CD4-positive, alpha-beta memory T cell (primary cell): Measurements from ENCODE around the gene IRGQ. TPM values are rescaled to one million over a fixed set of nuclear protein-coding genes. Genes with fewer than 3 reads are reported as not detected.

Experiments used
- CTCF ChIA-PET: fragments of 350-600 bp; sonication (Branson Sonifier 250); formaldehyde crosslinking; loops from one replicate; lab custom pipeline; 2021; ENCODE audit warnings: inconsistent platforms; ENCODE audit not compliant: partially characterized antibody; lab: Charles Lee
- POLR2A ChIA-PET: fragments of 350-600 bp; sonication (Branson Sonifier 250); formaldehyde crosslinking; loops from one replicate; lab custom pipeline; 2021; ENCODE audit not compliant: partially characterized antibody; lab: Charles Lee
- DNase-seq, 5 donors: peaks; one replicate each; pipeline versions ENCODE4 v3.0.0 to v3.0.0-alpha.2; 2020 to 2022; ENCODE audit warnings: mixed read lengths in 1 of 5
- H3K27ac ChIP-seq: one replicate; pipeline ENCODE4 v1.7.0; 2013; ENCODE audit warnings: low read depth, low read length
- H3K27me3 ChIP-seq: 2 replicates; pipeline ENCODE4 v1.7.0; 2013; ENCODE audit warnings: mild to moderate bottlenecking, low read length, moderate library complexity; ENCODE audit not compliant: insufficient read depth
- H3K36me3 ChIP-seq: 2 replicates; pipeline ENCODE4 v1.7.0; 2013; ENCODE audit warnings: mild to moderate bottlenecking, low read length, moderate library complexity; ENCODE audit not compliant: insufficient read depth
- H3K4me1 ChIP-seq: 2 replicates; pipeline ENCODE4 v1.7.0; 2013; ENCODE audit warnings: mild to moderate bottlenecking, low read length, moderate library complexity; ENCODE audit not compliant: insufficient read depth
- H3K4me3 ChIP-seq, 2 donors: one replicate each; pipeline ENCODE4 v1.7.0; 2013; ENCODE audit warnings: low read length in 2 of 2, mild to moderate bottlenecking in 1 of 2
- H3K9me3 ChIP-seq, 2 donors: one replicate each; pipeline ENCODE4 v1.7.0; 2013; ENCODE audit warnings: low read length in 2 of 2, control low read depth in 1 of 2; ENCODE audit not compliant: control insufficient read depth in 1 of 2
- H3K27ac Mint-ChIP-seq, 7 donors: one replicate each; pipeline ENCODE4 v1.8.0; 2020 to 2021; ENCODE audit warnings: mixed read lengths in 7 of 7, mild to moderate bottlenecking in 6 of 7, inconsistent platforms in 3 of 7, moderate library complexity in 3 of 7
- H3K27me3 Mint-ChIP-seq, 2 donors: one replicate each; pipeline ENCODE4 v1.8.0; 2020 to 2021; ENCODE audit warnings: mixed read lengths in 2 of 2
- H3K36me3 Mint-ChIP-seq, 2 donors: one replicate each; pipeline ENCODE4 v1.8.0; 2020 to 2021; ENCODE audit warnings: mixed read lengths in 2 of 2, inconsistent platforms in 1 of 2, mild to moderate bottlenecking in 1 of 2
- H3K4me1 Mint-ChIP-seq, 4 donors: one replicate each; pipeline ENCODE4 v1.8.0; 2020 to 2021; ENCODE audit warnings: mixed read lengths in 4 of 4, mild to moderate bottlenecking in 1 of 4
- H3K4me3 Mint-ChIP-seq, 8 donors: one replicate each; pipeline ENCODE4 v1.8.0; 2020 to 2021; ENCODE audit warnings: mixed read lengths in 8 of 8, mild to moderate bottlenecking in 7 of 8, moderate library complexity in 6 of 8, inconsistent platforms in 3 of 8
- H3K9me3 Mint-ChIP-seq, 8 donors: one replicate each; pipeline ENCODE4 v1.8.0; 2020 to 2021; ENCODE audit warnings: mixed read lengths in 8 of 8, mild to moderate bottlenecking in 5 of 8, inconsistent platforms in 3 of 8, moderate library complexity in 1 of 8
- intact Hi-C: fragments of 100-400 bp; cut with micrococcal nuclease; formaldehyde crosslinking; loops from one replicate; pipeline ENCODE4 v1.15.1; 2023
- polyA plus RNA-seq, 2 donors: library from polyadenylated mRNA; unstranded; fragments of 300-500 nt; fragmentation: Illumina TruSeq; gene quantifications; one replicate each; pipeline ENCODE4 v1.2.3, GENCODE V29; 2021
- total RNA-seq, 2 experiments: library from RNA; stranded (reverse); gene quantifications; one replicate each; pipeline ENCODE4 v1.2.3, GENCODE V29; 2021

IRGQ gene, protein sequence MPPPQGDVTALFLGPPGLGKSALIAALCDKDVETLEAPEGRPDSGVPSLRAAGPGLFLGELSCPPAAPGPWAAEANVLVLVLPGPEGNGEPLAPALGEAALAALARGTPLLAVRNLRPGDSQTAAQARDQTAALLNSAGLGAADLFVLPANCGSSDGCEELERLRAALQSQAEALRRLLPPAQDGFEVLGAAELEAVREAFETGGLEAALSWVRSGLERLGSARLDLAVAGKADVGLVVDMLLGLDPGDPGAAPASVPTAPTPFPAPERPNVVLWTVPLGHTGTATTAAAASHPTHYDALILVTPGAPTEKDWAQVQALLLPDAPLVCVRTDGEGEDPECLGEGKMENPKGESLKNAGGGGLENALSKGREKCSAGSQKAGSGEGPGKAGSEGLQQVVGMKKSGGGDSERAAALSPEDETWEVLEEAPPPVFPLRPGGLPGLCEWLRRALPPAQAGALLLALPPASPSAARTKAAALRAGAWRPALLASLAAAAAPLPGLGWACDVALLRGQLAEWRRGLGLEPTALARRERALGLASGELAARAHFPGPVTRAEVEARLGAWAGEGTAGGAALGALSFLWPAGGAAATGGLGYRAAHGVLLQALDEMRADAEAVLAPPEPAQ
- total RNA-seq = 10 to 100 TPM; 16.5 to 17.9 TPM
- 1 to 10 TPM in 1 of 2 donors, under 1 TPM in 1; 0.37 to 2.2 TPM for polyA plus RNA-seq

- peaks cover 4 to 44% of the 10 kb centered on the region in 2 donors for H3K36me3 Mint-ChIP-seq
- Histone ChIP-seq H3K36me3 (peaks cover 26% of the 10 kb centered on the region), H3K27me3 (no peaks in the 10 kb centered on the region), H3K4me3 (peak within 1 kb of the TSS; percentile 50 to 98), H3K27ac (peak within 1 kb of the TSS; percentile 93), H3K9me3 (no peaks in the 10 kb centered on the region), H3K4me1 (peaks cover 26% of the 10 kb centered on the region)
- DNase-seq = peak; percentile 99
- intact Hi-C loops = loop anchor here (1.0 to 5.0 kb wide), 10 partner anchors 21 to 157 kb away; partner anchors contain the start of genes ETHE1, PINLYP, XRCC1 and ZNF428
- peaks cover 24 to 49% (median 35%) of the 10 kb centered on the region in 4 donors for H3K4me1 Mint-ChIP-seq
- peak within 1 kb of the TSS; percentile 100 for H3K27ac Mint-ChIP-seq
- peak within 1 kb of the TSS; percentile 93 to 98 (median 95) for H3K4me3 Mint-ChIP-seq
- no peaks in the 10 kb centered on the region for H3K9me3 Mint-ChIP-seq
- ChIA-PET CTCF (interaction anchor here (0.9 to 7.2 kb wide), 13 partner anchors 10 to 164 kb away, joined by 3 to 245 read pairs (median 19); partner anchors contain the start of genes PINLYP and XRCC1), POLR2A (interaction anchor here (0.8 to 5.1 kb wide), 21 partner anchors 9 to 1376 kb away, joined by 3 to 61 read pairs (median 6); partner anchors contain the start of genes CADM4, PHLDB3, PINLYP and PLAUR)
- no peaks in the 10 kb centered on the region for H3K27me3 Mint-ChIP-seq
Observed at GRCh38 chr19:43595999-43596841, at the start of gene IRGQ, which contains the start of gene ZNF576. Gene IRGQ (minus strand): TSS chr19:43596134. CDS start chr19:43595338, 796 bp downstream. Gene ZNF576 (plus strand): TSS chr19:43596595. CDS start chr19:43597109, 514 bp downstream.

DNA sequence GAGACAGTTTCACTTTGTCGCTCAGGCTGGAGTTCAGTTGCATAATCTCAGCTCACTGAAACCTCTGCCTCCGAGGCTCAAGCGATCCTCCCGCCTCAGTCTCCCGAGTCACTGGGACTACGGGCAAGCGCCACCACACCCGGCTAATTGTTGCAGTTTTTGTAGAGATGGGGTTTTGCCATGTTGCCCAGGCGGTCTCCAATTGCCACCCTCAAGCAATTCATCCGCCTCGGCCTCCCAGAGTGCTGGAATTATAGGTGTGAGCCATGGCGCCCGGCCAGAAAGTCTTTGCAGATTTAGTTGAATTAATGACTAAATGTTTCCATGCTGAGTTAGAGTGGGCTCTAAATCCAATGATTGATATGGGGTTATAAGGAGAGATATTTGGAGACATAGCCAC, 48.2 kb upstream of the IRGQ start:
- Histone ChIP-seq H3K4me1 (peaks cover 8% of the 10 kb centered on the region), H3K27me3 (peaks cover under 1% of the 10 kb centered on the region), H3K36me3 (no peaks in the 10 kb centered on the region), H3K9me3 (no peaks in the 10 kb centered on the region), H3K27ac (no peak overlapping the region), H3K4me3 (no peak overlapping the region)
- CTCF ChIA-PET = no interaction called here
- H3K9me3 Mint-ChIP-seq = peaks cover 0 to 4% (median under 1%) of the 10 kb centered on the region in 8 donors
- H3K27me3 Mint-ChIP-seq = peaks cover 0 to 9% of the 10 kb centered on the region in 2 donors
- intact Hi-C loops = no loop called here
- no peak overlapping the region for H3K4me3 Mint-ChIP-seq
- peaks cover 3 to 10% (median 7%) of the 10 kb centered on the region in 4 donors for H3K4me1 Mint-ChIP-seq
- H3K36me3 Mint-ChIP-seq = peaks cover 14 to 19% of the 10 kb centered on the region in 2 donors
- DNase-seq = no peak
- H3K27ac Mint-ChIP-seq = no peak overlapping the region
- POLR2A ChIA-PET = no interaction called here

- no peak overlapping the region for H3K27ac Mint-ChIP-seq
- no peak overlapping the region for H3K27ac ChIP-seq
- H3K4me1 Mint-ChIP-seq = peaks cover 8 to 17% (median 11%) of the 10 kb centered on the region in 4 donors
- H3K4me1 ChIP-seq = peaks cover 10% of the 10 kb centered on the region
- intact Hi-C loops = no loop called here
- H3K27me3 Mint-ChIP-seq = peaks cover 8 to 13% of the 10 kb centered on the region in 2 donors
- peaks cover 9 to 12% of the 10 kb centered on the region in 2 donors for H3K36me3 Mint-ChIP-seq
- no peak for DNase-seq
- no peak overlapping the region for H3K4me3 ChIP-seq
- H3K9me3 Mint-ChIP-seq = peaks cover 0 to 4% (median under 1%) of the 10 kb centered on the region in 8 donors
- ChIA-PET CTCF (no interaction called here), POLR2A (no interaction called here)
- no peaks in the 10 kb centered on the region for H3K9me3 ChIP-seq
- H3K4me3 Mint-ChIP-seq = no peak overlapping the region
- peaks cover 9% of the 10 kb centered on the region for H3K27me3 ChIP-seq
- H3K36me3 ChIP-seq = no peaks in the 10 kb centered on the region
Observed at GRCh38 chr19:43643326-43643725, 47.4 kb upstream of the IRGQ start.

GRCh38 chr19:43642531-43642930, 46.6 kb upstream of the IRGQ start:
- no peak overlapping the region for H3K4me3 ChIP-seq
- H3K27ac Mint-ChIP-seq = no peak overlapping the region
- H3K36me3 ChIP-seq = no peaks in the 10 kb centered on the region
- intact Hi-C loops = no loop called here
- no peak overlapping the region for H3K4me3 Mint-ChIP-seq
- H3K36me3 Mint-ChIP-seq = peaks cover 9 to 12% of the 10 kb centered on the region in 2 donors
- peaks cover 10% of the 10 kb centered on the region for H3K4me1 ChIP-seq
- no peak overlapping the region for H3K27ac ChIP-seq
- H3K27me3 ChIP-seq = peaks cover 13% of the 10 kb centered on the region
- no peak for DNase-seq
- CTCF ChIA-PET = interaction anchor here (1.8 kb wide), 1 partner anchor 87 kb away, joined by 5 read pairs; no protein-coding TSS in a partner anchor
- POLR2A ChIA-PET = no interaction called here
- no peaks in the 10 kb centered on the region for H3K9me3 ChIP-seq
- peaks cover 12 to 13% of the 10 kb centered on the region in 2 donors for H3K27me3 Mint-ChIP-seq
- peaks cover 8 to 17% (median 11%) of the 10 kb centered on the region in 4 donors for H3K4me1 Mint-ChIP-seq
- peaks cover 0 to 4% (median 0%) of the 10 kb centered on the region in 8 donors for H3K9me3 Mint-ChIP-seq

DNA sequence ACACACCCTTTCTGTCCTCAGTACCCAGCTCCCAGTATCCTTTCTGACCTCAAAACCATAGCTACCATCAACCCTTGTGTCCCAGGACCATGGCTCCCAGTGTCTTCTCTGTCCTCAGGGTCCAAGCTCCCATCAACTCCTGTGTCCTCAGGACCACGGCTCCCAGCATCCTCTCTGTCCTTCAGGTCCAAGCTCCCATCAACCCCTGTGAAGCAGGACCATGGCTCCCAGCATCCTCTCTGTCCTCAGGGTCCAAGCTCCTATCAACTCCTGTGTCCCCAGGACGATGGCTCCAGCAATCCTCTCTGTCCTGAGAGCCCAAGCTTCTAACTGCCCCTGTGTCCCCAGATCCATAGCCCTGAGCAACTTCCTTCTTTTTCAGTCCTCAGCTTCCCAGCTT, 45.4 kb upstream of the IRGQ start:
- H3K4me1 ChIP-seq = peaks cover 10% of the 10 kb centered on the region

GRCh38 chr19:43640424-43640757, 44.5 kb upstream of the IRGQ start:
- Histone ChIP-seq H3K27ac (no peak overlapping the region), H3K9me3 (no peaks in the 10 kb centered on the region), H3K4me3 (peak overlapping the region in 1 of 2 donors; percentile 74), H3K36me3 (no peaks in the 10 kb centered on the region), H3K4me1 (peaks cover 10% of the 10 kb centered on the region), H3K27me3 (peaks cover 13% of the 10 kb centered on the region)
- POLR2A ChIA-PET = interaction anchor here (1.0 kb wide), 1 partner anchor 44 kb away, joined by 3 read pairs; no protein-coding TSS in a partner anchor
- no peak for DNase-seq
- CTCF ChIA-PET = interaction anchor here (1.0 to 1.4 kb wide), 2 partner anchors 14 to 28 kb away, joined by 3 to 4 read pairs; no protein-coding TSS in a partner anchor
- Mint-ChIP-seq H3K27ac (peak overlapping the region in 6 of 7 donors; percentile 43 to 89 (median 86)), H3K4me3 (peak overlapping the region; percentile 80 to 86 (median 83)), H3K4me1 (peaks cover 8 to 17% (median 11%) of the 10 kb centered on the region in 4 donors), H3K27me3 (peaks cover 16 to 17% of the 10 kb centered on the region in 2 donors), H3K9me3 (no peaks in the 10 kb centered on the region), H3K36me3 (no peaks in the 10 kb centered on the region)
- intact Hi-C loops = no loop called here

More for the DNA sequence above, 45.4 kb upstream of the IRGQ start:
- peak overlapping the region; percentile 57 to 80 (median 69) for H3K4me3 Mint-ChIP-seq
- Histone ChIP-seq H3K27ac (no peak overlapping the region), H3K9me3 (no peaks in the 10 kb centered on the region), H3K27me3 (peaks cover 13% of the 10 kb centered on the region), H3K4me3 (no peak overlapping the region), H3K36me3 (no peaks in the 10 kb centered on the region)
- peaks cover 8 to 17% (median 11%) of the 10 kb centered on the region in 4 donors for H3K4me1 Mint-ChIP-seq
- peak overlapping the region in 4 of 7 donors; percentile 39 to 80 (median 60) for H3K27ac Mint-ChIP-seq
- CTCF ChIA-PET = interaction anchor here (1.8 kb wide), 1 partner anchor 86 kb away, joined by 5 read pairs; no protein-coding TSS in a partner anchor
- no peak for DNase-seq
- peaks cover 3 to 5% of the 10 kb centered on the region in 2 donors for H3K36me3 Mint-ChIP-seq
- intact Hi-C loops = no loop called here
- H3K9me3 Mint-ChIP-seq = peaks cover 0 to 2% (median 0%) of the 10 kb centered on the region in 8 donors
- H3K27me3 Mint-ChIP-seq = peaks cover 14 to 15% of the 10 kb centered on the region in 2 donors
- POLR2A ChIA-PET = interaction anchor here (0.8 kb wide), 1 partner anchor 27 kb away, joined by 4 read pairs; no protein-coding TSS in a partner anchor
